Stimulated activated CD4-positive, alpha-beta T cell treated with anti-CD3 and anti-CD28 coated beads, Interleukin-15, amount 100 ng/mL, for 24 hours (primary cell): Measurements from ENCODE around the gene CTNNA3.

Experiments
- DNase-seq: peaks from one replicate; pipeline ENCODE4 v3.0.0-alpha.2; 2020

CTNNA3 gene

DNA sequence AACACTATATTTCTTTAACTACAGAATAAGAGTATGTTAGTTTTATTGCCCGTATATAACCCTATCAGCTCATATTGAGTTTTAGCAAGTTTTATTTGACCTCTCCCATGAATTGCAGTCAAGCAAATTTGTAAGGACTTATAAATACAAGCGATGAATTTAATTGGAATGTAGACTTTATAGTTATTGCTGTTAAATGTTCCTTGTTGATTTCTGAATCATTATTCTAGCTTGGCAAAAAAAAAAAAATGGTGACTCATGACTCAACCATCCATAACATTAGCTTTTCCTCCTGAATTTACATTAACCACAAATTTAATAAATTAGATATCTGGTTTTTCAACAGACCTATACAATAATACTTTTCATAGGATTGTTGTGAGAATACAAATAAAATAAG lies 1104.1 kb downstream of the CTNNA3 start:
- no peak for DNase-seq

DNA sequence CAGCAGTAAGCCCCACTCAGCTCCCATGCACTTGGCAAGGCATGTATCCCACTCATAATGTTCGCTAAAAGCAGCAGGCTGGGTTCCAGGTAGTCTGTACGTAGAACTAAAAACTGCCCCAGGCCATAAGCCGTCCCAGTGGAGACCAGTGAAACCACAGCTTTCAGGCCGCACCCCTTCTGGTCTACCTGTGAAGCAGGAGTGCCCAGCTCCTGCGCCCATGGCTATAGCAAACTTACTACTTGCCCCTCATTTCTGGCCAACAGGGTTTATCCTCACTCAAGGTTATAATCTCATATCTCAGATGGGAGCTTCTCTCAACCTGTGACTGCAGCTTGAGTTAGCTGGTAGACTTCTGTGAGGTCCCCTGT lies 1108.3 kb downstream of the CTNNA3 start:
- no peak for DNase-seq

DNA sequence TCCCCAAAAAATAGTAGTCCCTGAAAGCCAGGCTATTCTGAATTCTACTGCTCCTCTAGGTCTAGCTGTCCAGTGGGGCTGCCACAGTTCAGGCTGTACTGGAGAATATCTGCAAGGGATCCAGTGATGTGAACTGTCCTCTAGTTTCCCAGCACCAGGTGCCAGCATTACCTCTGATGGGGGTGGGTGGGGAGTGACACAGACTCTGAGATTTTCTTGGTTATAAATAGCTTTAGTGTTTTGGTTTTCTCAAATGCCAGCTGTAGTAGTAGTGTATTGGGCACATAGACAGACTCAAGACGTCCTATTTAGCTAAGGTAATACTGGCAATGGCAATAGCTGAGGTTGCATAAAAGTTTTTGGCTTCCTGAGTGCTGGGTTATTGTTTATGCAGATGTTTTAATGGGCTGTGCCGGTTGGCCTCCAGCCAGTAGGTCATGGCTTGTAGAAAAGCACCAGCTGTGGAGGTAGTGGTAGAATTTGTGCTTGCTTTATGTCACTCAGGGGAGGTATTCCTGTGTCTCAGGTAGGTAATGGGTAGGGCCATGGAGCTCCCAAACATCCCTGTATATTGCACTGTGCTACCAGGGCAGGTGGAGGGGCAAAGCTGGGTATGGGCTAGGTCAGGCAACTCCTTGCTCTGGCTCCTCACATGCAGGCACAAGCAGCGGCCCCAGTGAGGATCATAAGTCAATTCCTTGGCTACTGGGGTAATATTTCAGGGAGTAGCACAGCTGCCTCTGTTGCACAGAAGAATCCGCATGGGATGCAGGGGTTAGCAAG lies 1108.9 kb downstream of the CTNNA3 start:
- no peak for DNase-seq

DNA sequence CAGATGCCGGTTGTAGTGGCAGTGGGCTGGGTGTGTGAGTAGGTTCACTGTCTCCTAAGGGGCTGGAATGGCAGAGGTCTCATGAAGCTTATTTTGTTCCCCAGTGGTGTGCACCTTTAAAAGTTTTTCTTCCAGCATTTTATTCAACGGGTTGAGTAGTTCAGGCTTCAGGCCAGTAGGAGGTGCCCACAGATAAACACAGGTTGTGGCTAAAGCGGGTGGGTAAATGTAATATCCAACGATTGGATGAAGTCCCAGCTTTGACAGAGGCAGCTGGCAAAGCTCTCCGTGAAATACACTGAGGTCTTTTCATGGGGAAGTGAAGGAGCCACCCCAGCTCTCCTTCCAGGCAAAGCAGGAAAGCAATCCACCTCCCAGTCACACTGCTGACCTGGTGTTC lies 1109.9 kb downstream of the CTNNA3 start:
- no peak for DNase-seq

DNA sequence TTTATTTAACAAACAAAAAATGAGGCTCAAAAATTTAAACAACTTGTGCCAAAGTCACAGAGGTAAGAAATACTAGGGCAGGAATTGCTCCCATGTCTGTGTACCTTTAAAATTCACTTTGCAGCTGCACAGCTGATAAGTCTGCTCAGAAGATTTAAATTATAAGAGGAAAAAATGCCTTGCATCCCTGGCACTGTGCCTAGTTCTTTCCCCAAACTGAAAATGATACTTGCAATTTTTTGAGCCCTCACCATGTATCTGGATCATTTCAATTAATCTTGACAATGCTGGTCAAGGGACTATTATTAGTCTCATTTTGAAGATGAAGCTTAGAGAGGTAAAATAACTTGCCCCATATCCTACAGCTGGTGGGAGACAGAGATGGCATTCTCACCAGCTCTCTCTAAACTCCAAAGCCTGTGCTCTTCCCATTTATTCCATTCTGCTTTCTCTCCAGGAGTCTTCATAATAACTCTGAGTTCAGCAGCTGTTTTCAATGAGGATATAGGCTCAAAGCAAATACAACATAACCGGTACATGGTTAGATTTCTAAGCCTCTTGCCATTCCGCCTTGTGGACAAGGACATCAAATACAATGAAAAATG lies 1120.6 kb downstream of the CTNNA3 start:
- DNase-seq = no peak

DNA sequence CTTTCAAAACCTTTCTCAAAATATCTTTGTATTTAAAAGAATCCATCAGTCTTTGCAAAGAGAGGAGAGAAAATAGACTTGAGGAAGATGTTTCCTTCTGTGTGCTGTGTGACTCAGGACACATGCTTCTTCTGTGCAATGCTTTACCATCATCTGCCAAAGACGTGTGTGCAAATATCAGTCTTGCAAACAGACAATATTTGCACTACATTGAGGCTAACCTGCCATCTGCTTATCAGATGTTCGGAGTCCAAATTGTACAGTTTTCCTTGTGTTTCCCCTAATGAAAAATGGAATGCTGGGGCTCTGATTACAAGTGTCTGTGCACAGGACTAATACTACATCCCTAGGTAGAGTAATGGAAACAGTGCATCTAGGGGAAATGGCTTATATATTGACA lies 1123.3 kb downstream of the CTNNA3 start:
- DNase-seq = no peak

DNA sequence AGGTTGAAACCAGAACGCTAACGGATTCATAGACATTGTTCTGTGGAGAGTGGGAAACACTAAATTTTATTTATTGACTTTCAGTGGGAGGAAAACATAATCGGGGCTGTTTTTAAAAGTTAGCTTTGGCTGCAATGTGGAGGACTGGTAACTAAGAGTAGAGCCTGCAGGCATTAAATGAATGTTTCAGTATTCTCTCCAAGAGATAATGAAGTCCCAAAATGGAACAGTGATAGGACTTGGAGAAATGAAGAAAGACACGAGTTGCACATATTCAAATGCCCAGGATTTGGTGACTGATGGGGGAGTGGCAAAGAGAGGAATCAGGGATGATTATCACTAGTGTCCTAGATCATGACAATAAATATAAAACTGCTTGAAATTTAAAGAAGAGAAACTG lies 1130.0 kb downstream of the CTNNA3 start:
- DNase-seq = no peak

DNA sequence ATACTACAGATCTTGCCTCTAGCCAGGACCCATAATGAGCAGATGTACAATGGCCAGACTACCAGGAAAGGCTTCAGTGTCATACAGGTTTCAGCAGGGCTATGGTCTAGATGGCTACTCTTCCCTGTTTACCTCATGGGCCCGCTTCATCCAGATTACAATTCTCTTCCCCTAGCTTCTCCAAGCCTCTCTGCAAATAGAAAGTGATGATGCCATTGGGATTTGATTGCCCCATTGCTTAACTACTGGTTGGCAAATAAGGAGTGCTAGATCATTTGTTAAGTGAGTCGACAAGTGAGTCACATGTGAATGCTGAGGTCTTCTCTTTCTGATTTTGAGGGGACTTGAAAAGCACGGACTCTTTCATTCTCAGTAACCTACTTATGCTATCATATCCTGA lies 1131.7 kb downstream of the CTNNA3 start:
- no peak for DNase-seq

DNA sequence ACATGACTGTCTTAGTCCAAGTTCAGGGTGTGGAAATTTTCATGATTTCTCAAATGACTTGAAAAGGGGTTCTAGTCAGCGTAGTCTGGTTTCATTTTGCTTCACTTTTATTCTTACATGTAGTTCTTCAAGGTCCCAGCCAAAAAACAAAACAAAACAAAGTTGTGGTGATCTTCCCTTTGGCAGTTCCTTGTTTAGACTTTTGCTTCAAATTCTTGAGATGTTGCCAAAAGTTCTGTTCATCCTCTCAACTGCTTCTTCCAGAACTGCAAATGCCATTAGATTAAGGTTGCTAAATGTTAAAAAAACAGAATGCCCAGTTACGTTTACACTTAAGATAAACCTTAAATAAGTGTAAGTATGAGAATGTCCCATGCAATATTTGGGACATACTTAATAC lies 1140.9 kb downstream of the CTNNA3 start:
- no peak for DNase-seq

DNA sequence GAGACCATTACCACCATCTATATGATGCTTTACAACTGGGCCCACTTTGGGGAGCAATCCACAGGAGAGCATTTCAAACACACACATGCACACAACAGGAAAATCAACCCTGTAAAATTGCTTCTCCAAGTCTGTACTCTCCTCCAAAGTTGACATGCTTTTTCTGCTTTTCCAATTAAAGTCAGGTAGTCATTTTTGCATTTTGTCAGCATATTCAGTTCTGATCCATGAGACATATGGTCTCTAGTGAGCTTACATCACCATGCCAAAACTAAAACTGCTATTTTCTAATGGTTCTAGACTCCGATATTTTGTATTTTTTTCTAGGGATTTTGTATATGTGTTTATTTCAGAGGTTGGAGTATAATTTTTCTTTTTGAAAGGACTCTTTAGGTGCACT lies 1143.7 kb downstream of the CTNNA3 start:
- DNase-seq = no peak

DNA sequence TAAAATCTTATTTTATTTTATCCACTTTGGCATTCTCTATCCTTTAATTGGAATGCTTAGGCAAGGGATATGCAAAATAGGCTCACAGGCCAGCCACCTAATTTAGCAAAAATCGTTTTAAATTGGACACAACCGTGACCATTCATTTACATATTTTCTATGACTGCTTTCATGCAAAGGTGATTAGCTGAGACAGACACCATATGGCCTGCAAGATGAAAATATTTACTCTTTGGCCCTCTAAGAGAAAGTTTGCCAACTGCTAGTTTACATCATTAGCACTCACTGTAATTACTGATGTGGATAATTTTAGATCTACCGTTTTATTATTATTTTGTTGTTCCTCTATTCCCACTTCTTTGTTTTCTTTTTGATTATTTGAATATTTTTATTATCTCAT lies 1145.6 kb downstream of the CTNNA3 start:
- DNase-seq = no peak

DNA sequence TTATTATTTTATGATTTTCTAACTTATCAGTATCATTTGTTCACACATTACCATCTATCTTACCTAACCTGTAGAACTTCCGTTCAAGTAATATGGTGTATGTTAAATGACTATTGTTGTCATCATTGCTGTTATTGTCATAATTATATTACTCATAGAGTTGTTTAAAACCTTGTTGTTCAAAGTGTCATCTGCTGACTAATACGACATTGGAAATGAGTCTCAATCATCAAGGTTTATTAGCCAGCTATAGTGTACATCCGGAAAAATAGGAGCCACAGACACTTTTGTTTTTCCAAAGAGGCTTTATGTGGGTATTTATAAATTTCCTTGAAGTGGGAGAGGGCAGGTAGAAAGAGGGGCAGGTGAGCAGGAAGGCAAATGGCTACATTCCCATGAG lies 1157.1 kb downstream of the CTNNA3 start:
- no peak for DNase-seq

DNA sequence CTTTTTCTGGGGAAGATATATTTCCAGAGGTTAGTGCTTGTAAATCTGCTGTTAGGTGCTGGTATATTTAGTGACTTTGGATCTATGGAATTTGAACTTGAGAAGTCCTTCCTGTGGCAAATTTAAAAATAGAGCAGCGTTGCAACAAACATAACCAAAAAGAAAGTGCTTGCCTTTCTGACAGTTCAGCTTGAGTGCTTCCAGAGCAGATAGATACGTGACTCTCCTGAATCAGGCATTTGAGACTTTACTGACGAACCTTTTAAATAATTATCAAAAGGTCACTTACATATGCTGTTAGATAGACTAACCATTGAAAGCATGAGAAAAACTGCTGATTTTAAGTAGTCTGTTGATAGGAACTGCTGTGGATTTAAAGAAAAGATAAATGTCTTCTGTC lies 1157.6 kb downstream of the CTNNA3 start:
- DNase-seq = no peak

DNA sequence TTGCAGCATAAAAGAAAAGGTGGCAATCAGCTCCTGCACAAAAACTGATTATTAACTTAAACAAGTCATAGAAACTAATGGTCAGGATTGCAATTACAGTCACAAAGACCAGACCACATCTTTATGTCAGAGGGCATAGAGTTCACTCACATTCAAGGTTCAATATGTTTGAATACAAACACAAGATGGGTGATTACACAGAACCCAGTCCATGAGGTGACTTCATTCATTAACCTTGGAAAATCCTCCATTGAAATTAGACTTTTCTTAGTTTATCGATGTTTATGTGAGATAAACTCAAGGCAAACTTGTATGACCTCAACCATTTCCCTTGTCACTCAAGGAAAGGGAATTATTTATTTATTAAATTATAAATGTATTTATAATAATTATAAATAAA lies 1158.8 kb downstream of the CTNNA3 start:
- no peak for DNase-seq

DNA sequence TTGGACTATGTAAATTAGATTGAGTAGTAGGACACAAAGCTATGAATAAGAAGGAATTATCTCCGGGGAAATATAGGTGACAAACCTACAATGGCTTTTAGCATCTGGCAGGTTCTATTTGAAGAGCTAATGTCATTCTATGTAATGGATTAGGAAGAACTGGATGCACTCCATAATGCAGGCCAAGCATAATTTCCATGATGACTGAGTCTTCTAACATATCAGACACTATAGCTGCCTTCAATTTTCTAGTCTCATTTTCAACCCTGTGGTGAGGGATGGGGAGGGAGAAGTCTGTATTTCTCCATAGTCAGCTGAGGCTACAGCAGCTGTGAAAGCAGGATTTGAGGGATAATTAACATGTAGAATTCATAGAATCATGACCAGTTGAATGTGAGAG lies 1160.6 kb downstream of the CTNNA3 start:
- no peak for DNase-seq

DNA sequence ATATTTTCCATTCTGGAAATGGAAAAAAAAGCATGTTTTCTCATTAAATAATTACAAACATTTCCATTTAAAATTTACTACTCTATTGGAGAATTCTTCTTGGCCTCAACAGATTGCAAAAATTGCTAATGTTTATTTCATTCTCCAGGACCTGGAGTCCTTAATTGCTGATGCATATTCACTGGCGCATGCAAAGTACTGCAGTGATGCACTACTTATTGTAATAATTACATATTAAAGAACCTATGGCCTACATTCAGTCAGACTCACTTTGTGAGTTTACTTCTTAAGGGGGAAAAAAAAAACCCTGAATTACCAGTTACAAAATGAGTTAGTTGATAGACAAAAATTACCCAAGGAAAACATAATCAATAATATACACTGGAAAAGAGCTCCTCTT lies 1161.1 kb downstream of the CTNNA3 start:
- no peak for DNase-seq

DNA sequence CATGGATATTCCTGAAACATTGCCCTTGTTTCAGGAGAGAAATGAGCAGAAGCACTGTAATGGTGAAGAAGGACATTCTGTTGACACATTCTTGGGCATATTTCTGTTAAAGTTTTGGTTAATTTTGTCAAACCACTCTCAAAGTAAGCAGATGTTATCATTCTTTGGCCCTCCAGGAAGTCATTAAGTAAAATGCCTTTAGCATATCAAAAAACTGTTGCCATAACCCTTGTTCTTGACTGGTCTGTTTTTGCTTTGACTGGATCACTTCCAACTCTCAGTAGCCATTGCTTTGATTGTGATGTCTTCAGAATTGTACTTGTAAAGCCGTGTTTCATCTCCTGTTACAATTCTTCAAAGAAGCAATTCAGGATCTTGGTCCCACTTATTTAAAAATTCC lies 1174.5 kb downstream of the CTNNA3 start:
- DNase-seq = no peak

DNA sequence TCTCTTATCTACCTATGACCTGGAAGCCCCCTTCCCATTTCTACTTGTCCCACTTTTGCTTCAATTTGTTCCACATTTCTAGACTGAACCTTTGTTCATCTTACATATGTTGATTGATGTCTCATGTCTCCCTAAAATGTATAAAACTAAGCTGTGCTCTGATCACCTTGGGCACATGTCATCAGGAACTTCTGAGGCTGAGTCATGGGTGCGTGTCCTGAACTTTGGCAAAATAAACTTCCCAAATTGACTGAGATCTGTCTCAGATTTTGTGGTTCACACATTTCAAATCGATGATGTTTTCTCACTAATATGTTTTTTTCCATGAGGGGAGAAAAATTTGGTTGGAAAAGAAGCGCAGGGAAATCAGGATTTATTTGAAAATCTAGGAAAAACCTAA lies 1176.4 kb downstream of the CTNNA3 start:
- no peak for DNase-seq

DNA sequence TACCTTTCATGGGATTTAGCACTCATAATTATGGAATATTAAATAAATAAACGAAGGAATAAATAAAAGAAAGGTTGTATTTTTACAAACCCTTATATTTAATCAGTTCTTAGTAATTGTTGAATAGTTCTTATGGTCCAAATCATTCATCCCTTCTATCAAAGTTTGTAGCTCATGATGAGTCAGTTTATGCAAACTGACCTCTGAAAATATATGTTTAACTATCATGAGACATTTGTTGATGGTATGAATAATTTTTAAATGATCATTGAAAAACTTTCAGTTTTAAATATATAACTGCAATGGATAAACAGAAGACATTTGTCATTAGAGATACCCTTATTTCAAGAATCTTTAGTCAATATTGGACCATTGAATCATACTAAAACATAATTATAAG lies 1181.3 kb downstream of the CTNNA3 start:
- DNase-seq = no peak

DNA sequence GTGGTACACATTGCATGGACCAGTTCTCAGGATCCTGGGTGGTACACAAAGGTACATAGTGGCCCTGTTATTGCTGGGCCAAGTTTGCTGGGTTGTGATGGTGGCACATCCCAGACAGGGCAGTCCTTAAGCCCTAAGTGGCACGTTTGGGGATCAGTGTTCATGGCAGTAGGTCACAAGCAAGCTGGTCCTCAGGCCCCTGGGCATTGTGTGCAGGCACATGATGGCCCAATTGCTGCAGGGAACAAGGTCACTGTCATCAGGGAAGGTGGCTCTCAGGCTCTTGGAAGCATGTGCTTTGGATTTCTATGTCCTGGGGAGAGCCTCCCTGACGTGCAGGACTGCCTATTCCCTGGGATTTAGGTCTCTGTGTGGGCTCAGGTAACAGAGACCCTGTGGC lies 1182.5 kb downstream of the CTNNA3 start:
- DNase-seq = no peak

DNA sequence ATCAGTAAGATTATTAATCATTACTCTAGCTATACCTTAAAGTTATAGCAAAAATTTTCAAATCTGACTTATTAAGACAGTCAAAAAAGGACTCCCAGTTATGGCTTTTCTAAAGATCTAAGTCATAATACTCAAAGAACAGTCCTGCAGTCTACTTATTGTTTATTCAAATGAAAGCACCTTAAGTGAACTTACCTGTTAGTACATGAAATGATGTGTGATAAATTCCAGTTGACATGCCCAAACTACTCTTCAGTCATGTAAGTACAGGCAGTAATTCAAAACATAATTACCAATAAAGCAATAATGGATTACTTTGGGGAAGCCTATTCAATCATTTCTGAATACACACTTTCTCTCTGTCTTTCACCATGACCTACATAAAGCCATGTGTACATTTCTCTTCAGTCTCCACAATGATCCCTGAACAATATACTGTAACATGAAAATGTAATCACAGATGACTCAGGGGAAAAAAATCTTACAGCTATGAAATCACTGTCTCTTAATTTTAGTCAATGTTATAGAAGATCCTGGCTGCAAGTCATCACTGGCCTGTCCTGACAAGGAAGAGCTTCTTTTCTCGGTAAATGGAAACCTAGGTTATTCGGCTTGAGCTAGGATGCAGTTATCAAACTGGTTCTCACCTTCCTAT lies 1190.9 kb downstream of the CTNNA3 start:
- DNase-seq = no peak

DNA sequence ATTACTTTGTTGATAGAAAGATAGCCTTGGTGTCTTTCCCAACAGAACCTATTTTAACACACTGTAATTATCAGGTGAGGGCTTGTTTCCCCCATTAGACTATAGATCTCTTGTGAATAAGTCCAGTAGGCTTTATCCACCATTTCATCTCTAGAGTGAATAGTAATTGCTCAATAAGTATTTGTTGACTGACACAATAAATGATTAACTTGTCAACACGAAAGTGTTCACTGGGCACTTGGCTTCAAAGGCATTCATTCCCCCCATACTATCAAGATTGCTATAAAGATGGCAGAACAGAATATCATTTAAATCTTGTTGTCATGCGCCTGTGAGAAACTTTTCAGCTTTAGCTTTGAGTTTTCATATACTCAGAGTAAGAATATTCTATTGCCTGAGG lies 1194.6 kb downstream of the CTNNA3 start:
- no peak for DNase-seq

DNA sequence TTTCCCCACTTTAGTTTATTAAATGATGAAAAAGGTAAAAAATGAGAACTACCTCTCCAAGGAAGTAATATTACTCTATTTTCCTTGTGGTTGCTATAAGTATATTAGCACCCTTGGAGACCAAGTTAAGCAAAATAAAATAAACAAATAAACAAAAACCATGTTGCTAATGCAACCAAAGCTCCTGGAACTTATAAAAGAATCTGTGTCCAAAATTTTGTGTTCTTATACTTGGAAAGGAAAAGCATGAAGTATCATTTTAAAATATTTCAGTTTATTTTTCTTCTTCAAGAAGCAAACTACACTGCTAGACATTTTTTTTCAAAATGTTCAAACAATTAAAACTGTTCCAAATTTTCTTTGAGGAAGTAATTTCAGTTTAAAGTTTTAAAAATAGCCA lies 1212.0 kb downstream of the CTNNA3 start:
- no peak for DNase-seq

DNA sequence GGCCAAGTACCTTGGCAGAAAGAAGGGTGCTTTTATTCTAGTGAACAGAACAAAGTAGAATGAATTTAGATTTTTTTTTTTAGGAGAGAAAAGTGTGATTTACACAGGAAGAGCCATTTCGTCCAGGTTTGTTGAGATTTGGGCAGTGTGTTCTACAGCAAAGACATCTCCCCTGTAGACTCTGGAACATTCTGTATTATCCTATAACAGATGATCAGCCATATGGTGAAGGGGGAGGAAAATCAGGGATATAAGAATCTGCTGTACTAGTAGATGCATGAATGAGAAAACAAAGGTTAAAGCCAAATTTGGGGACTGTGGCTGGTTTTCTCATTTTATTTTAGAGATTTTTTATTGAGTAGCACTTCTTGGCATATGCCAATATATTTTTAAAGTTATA lies 1223.8 kb downstream of the CTNNA3 start:
- no peak for DNase-seq

DNA sequence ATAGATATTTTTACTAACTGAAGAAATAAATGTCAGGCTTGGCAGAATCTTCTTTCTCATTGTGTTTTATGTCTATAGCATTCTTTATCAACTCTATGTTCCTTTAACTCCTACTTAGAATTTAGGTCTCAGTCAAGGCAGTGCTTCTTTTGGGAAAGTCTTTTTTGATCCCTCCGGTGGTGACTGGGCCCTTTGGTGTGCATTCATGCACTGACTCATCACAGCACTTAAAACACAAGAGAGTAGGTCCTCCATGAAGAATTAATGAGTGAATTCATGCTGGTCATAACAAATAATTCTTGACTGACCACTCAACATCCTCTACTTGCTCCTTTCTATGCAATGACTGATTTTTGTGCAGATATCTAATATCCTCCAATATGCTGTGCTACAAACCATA lies 1229.0 kb downstream of the CTNNA3 start:
- DNase-seq = no peak
